Neural cell (in vitro differentiated cells): ENCODE measurements around the gene HPD. TPM values are rescaled to one million over a fixed set of nuclear protein-coding genes. Genes with fewer than 3 reads are reported as not detected.
A peak's percentile ranks its signal among the peaks of the same experiment; 100 is the strongest.
"Not testable (repeated sequence)": the region's sequence is repeated elsewhere in the genome, so short reads cannot be mapped to it uniquely, and the experiment has no call there.

ENCODE experiments used
- H2AFZ ChIP-seq: fragments of 200-600, 300-800 bp; sonication (generic), shearing (Covaris generic); 2 replicates; pipeline ENCODE4 v1.6.0; 2014; ENCODE audit warnings: low read depth, mild to moderate bottlenecking, antibody characterized with exemption, low read length, moderate library complexity
- H3F3A ChIP-seq: fragments of 200-600 bp; shearing (Covaris generic); 2 replicates; pipeline ENCODE4 v1.6.1; 2016; ENCODE audit warnings: mild to moderate bottlenecking, moderate library complexity, mixed read lengths, antibody characterized with exemption, low read length; ENCODE audit not compliant: insufficient read depth, poor library complexity, severe bottlenecking
- H3K27ac ChIP-seq: fragments of 200-600, 300-800 bp; sonication (generic), shearing (Covaris generic); 2 replicates; pipeline ENCODE4 v1.5.1; 2014; ENCODE audit warnings: mild to moderate bottlenecking, low read length, moderate library complexity
- H3K27me3 ChIP-seq: fragments of 300-800, 200-600 bp; sonication (generic), shearing (Covaris generic); 2 replicates; pipeline ENCODE4 v1.6.0; 2014; ENCODE audit warnings: mild to moderate bottlenecking, low read depth, low read length, moderate library complexity; ENCODE audit not compliant: insufficient read depth
- H3K36me3 ChIP-seq: fragments of 300-800, 200-600 bp; sonication (generic), shearing (Covaris generic); 2 replicates; pipeline ENCODE4 v1.5.1; 2014; ENCODE audit warnings: mild to moderate bottlenecking, antibody characterized with exemption, low read length, moderate library complexity; ENCODE audit not compliant: insufficient read depth
- H3K4me2 ChIP-seq: fragments of 300-800, 200-600 bp; sonication (generic), shearing (Covaris generic); 2 replicates; pipeline ENCODE4 v1.6.0; 2014; ENCODE audit warnings: mild to moderate bottlenecking, low read length
- H3K4me3 ChIP-seq: fragments of 300-800, 200-600 bp; sonication (generic), shearing (Covaris generic); 2 replicates; pipeline ENCODE4 v1.5.1; 2014; ENCODE audit warnings: mild to moderate bottlenecking, low read length, moderate library complexity
- H3K79me2 ChIP-seq: fragments of 200-600 bp; shearing (Covaris generic); replicated peaks from 2 replicates; pipeline ENCODE4 v1.6.0; 2014; ENCODE audit warnings: mild to moderate bottlenecking, low read length, moderate library complexity; ENCODE audit not compliant: insufficient read depth
- H3K9ac ChIP-seq: fragments of 300-800, 200-600 bp; sonication (generic), shearing (Covaris generic); 2 replicates; pipeline ENCODE4 v1.6.1; 2016; ENCODE audit warnings: mild to moderate bottlenecking, low read length, mixed read lengths
- H3K9me2 ChIP-seq: fragments of 200-600 bp; shearing (Covaris generic); 2 replicates; pipeline ENCODE4 v1.6.1; 2016; ENCODE audit warnings: mild to moderate bottlenecking, low read length, mixed read lengths; ENCODE audit not compliant: insufficient read depth
- H3K9me3 ChIP-seq: fragments of 200-600, 300-800 bp; sonication (generic), shearing (Covaris generic); 2 replicates; pipeline ENCODE4 v1.6.1; 2016; ENCODE audit warnings: mild to moderate bottlenecking, mixed run types, low read length, moderate library complexity, mixed read lengths
- H4K20me1 ChIP-seq: fragments of 200-600 bp; shearing (Covaris generic); 2 replicates; pipeline ENCODE4 v1.6.1; 2016; ENCODE audit warnings: mild to moderate bottlenecking, mixed run types; ENCODE audit not compliant: insufficient read depth
- CTCF ChIP-seq: fragments of 450-650 bp; IDR thresholded peaks from 2 replicates; pipeline ENCODE4 v1.5.1; 2014; ENCODE audit warnings: antibody characterized with exemption, mild to moderate bottlenecking, moderate library complexity; ENCODE audit not compliant: poor library complexity, severe bottlenecking
- EP300 ChIP-seq: fragments of 450-650 bp; conservative IDR thresholded peaks from 2 replicates; pipeline ENCODE4 v1.6.1; 2014; ENCODE audit warnings: antibody characterized with exemption, mild to moderate bottlenecking, moderate library complexity; ENCODE audit not compliant: poor library complexity, severe bottlenecking
- EZH2 ChIP-seq: fragments of 200-600, 300-800 bp; shearing (Covaris generic), sonication (generic); IDR thresholded peaks from 2 replicates; pipeline ENCODE4 v1.6.1; 2014; ENCODE audit warnings: antibody characterized with exemption, low read length, borderline replicate concordance, mild to moderate bottlenecking; ENCODE audit not compliant: insufficient read depth, poor library complexity, severe bottlenecking
- MXI1 ChIP-seq: fragments of 450-650 bp; conservative IDR thresholded peaks from 2 replicates; pipeline ENCODE4 v1.6.1; 2014; ENCODE audit warnings: antibody characterized with exemption, mild to moderate bottlenecking; ENCODE audit not compliant: poor library complexity, severe bottlenecking
- POLR2AphosphoS5 ChIP-seq: IDR thresholded peaks from 2 replicates; pipeline ENCODE4 v1.6.1; 2012
- RAD21 ChIP-seq: fragments of 450-650 bp; conservative IDR thresholded peaks from 2 replicates; pipeline ENCODE4 v1.6.1; 2014; ENCODE audit warnings: antibody characterized with exemption, mild to moderate bottlenecking, moderate library complexity
- SMC3 ChIP-seq: fragments of 450-650 bp; conservative IDR thresholded peaks from 2 replicates; pipeline ENCODE4 v1.6.1; 2014; ENCODE audit warnings: antibody characterized with exemption, mild to moderate bottlenecking, moderate library complexity; ENCODE audit not compliant: poor library complexity
- TAF1 ChIP-seq: IDR thresholded peaks from 2 replicates; pipeline ENCODE4 v1.6.1; 2012; ENCODE audit warnings: low read depth
- polyA plus RNA-seq: library from polyadenylated mRNA; depleted of rRNA; stranded (reverse); fragments of >200 nt; gene quantifications from 2 replicates; pipeline ENCODE4 v1.2.3, GENCODE V29; 2014
- TF ChIP-seq, protein P1 (sequence below): IDR thresholded peaks from 2 replicates; pipeline ENCODE4 v1.6.1; 2012; ENCODE audit warnings: borderline replicate concordance

Gene HPD
- polyA plus RNA-seq, 1 donor from 2014 or later = not detected

GRCh38 chr12:121893961-121894460 lies 35.4 kb upstream of the HPD start:
- H3K9me2 ChIP-seq = no peaks in the 10 kb centered on the region
- no peak overlapping the region for H3K27ac ChIP-seq
- H3K9me3 ChIP-seq = no peaks in the 10 kb centered on the region
- TF ChIP-seq CTCF = no peak
- no peak for TF ChIP-seq MXI1
- no peak for TF ChIP-seq EP300
- TF ChIP-seq TAF1 = no peak
- no peak for TF ChIP-seq POLR2AphosphoS5
- TF ChIP-seq EZH2 = no peak
- TF ChIP-seq RAD21 = no peak
- TF ChIP-seq, protein P1, sequence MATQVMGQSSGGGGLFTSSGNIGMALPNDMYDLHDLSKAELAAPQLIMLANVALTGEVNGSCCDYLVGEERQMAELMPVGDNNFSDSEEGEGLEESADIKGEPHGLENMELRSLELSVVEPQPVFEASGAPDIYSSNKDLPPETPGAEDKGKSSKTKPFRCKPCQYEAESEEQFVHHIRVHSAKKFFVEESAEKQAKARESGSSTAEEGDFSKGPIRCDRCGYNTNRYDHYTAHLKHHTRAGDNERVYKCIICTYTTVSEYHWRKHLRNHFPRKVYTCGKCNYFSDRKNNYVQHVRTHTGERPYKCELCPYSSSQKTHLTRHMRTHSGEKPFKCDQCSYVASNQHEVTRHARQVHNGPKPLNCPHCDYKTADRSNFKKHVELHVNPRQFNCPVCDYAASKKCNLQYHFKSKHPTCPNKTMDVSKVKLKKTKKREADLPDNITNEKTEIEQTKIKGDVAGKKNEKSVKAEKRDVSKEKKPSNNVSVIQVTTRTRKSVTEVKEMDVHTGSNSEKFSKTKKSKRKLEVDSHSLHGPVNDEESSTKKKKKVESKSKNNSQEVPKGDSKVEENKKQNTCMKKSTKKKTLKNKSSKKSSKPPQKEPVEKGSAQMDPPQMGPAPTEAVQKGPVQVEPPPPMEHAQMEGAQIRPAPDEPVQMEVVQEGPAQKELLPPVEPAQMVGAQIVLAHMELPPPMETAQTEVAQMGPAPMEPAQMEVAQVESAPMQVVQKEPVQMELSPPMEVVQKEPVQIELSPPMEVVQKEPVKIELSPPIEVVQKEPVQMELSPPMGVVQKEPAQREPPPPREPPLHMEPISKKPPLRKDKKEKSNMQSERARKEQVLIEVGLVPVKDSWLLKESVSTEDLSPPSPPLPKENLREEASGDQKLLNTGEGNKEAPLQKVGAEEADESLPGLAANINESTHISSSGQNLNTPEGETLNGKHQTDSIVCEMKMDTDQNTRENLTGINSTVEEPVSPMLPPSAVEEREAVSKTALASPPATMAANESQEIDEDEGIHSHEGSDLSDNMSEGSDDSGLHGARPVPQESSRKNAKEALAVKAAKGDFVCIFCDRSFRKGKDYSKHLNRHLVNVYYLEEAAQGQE = no peak
- TF ChIP-seq SMC3 = no peak
- no peaks in the 10 kb centered on the region for H3K27me3 ChIP-seq
- H4K20me1 ChIP-seq = no peaks in the 10 kb centered on the region
- no peaks in the 10 kb centered on the region for H3K36me3 ChIP-seq
- H3K9ac ChIP-seq = no peak overlapping the region
- no peak overlapping the region for H3K4me2 ChIP-seq
- no peaks in the 10 kb centered on the region for H3F3A ChIP-seq
- no peak overlapping the region for H3K4me3 ChIP-seq
- H2AFZ ChIP-seq = no peak overlapping the region
- H3K79me2 ChIP-seq = peaks cover 10% of the 10 kb centered on the region

GRCh38 chr12:121892673-121893561 lies 34.3 kb upstream of the HPD start:
- no peaks in the 10 kb centered on the region for H4K20me1 ChIP-seq
- H3K36me3 ChIP-seq = no peaks in the 10 kb centered on the region
- no peak for TF ChIP-seq CTCF
- no peak for TF ChIP-seq RAD21
- no peak for TF ChIP-seq MXI1
- TF ChIP-seq TAF1 = no peak
- TF ChIP-seq POLR2AphosphoS5 = no peak
- TF ChIP-seq, protein P1 = no peak
- TF ChIP-seq SMC3 = no peak
- TF ChIP-seq EP300 = no peak
- TF ChIP-seq EZH2 = no peak

DNA sequence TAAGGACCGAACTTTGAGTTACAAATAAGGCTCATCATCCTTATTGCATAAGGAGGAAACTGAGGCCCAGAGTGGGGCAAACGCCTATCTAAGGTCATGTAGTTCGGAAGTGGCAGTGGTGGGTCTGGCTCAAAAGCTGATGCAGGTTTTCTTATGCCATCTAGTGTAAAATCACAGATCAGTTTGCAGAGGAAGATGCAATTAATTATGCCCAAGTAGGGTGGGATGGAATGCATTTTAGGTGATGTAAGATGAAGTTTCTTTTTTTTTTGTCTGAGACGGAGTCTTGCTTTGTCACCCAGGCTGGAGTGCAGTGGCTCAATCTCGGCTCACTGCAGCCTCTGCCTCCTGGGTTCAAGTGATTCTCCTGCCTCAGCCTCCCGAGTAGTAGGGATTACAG lies 31.0 kb upstream of the HPD start:
- Histone ChIP-seq H3K4me3 (peak overlapping the region; percentile 91), H3K4me2 (peak overlapping the region; percentile 58), H3K9ac (peak overlapping the region; percentile 81)
- not testable (repeated sequence) for H3F3A ChIP-seq, H3K27ac ChIP-seq, H2AFZ ChIP-seq, H3K36me3 ChIP-seq, H3K27me3 ChIP-seq, H3K9me3 ChIP-seq, H4K20me1 ChIP-seq, H3K9me2 ChIP-seq, H3K79me2 ChIP-seq

More at GRCh38 chr12:121892673-121893561, 34.3 kb upstream of the HPD start:
- H3K9me3 ChIP-seq = no peaks in the 10 kb centered on the region
- H3K4me2 ChIP-seq = no peak overlapping the region
- no peaks in the 10 kb centered on the region for H3K27me3 ChIP-seq
- no peaks in the 10 kb centered on the region for H3F3A ChIP-seq
- no peak overlapping the region for H2AFZ ChIP-seq
- H3K4me3 ChIP-seq = no peak overlapping the region
- peaks cover 10% of the 10 kb centered on the region for H3K79me2 ChIP-seq
- no peak overlapping the region for H3K27ac ChIP-seq
- H3K9me2 ChIP-seq = no peaks in the 10 kb centered on the region
- H3K9ac ChIP-seq = no peak overlapping the region
